Neural cell (in vitro differentiated cells): ENCODE results near the gene CD68. TPM values are rescaled to one million over a fixed set of nuclear protein-coding genes. Genes with fewer than 3 reads are reported as not detected.

Source experiments
- H2AFZ ChIP-seq: fragments of 200-600, 300-800 bp; sonication (generic), shearing (Covaris generic); 2 replicates; pipeline ENCODE4 v1.6.0; 2014; ENCODE audit warnings: low read depth, mild to moderate bottlenecking, antibody characterized with exemption, low read length, moderate library complexity
- H3F3A ChIP-seq: fragments of 200-600 bp; shearing (Covaris generic); 2 replicates; pipeline ENCODE4 v1.6.1; 2016; ENCODE audit warnings: mild to moderate bottlenecking, moderate library complexity, mixed read lengths, antibody characterized with exemption, low read length; ENCODE audit not compliant: insufficient read depth, poor library complexity, severe bottlenecking
- H3K27ac ChIP-seq: fragments of 200-600, 300-800 bp; sonication (generic), shearing (Covaris generic); 2 replicates; pipeline ENCODE4 v1.5.1; 2014; ENCODE audit warnings: mild to moderate bottlenecking, low read length, moderate library complexity
- H3K27me3 ChIP-seq: fragments of 300-800, 200-600 bp; sonication (generic), shearing (Covaris generic); 2 replicates; pipeline ENCODE4 v1.6.0; 2014; ENCODE audit warnings: mild to moderate bottlenecking, low read depth, low read length, moderate library complexity; ENCODE audit not compliant: insufficient read depth
- H3K36me3 ChIP-seq: fragments of 300-800, 200-600 bp; sonication (generic), shearing (Covaris generic); 2 replicates; pipeline ENCODE4 v1.5.1; 2014; ENCODE audit warnings: mild to moderate bottlenecking, antibody characterized with exemption, low read length, moderate library complexity; ENCODE audit not compliant: insufficient read depth
- H3K4me2 ChIP-seq: fragments of 300-800, 200-600 bp; sonication (generic), shearing (Covaris generic); 2 replicates; pipeline ENCODE4 v1.6.0; 2014; ENCODE audit warnings: mild to moderate bottlenecking, low read length
- H3K4me3 ChIP-seq: fragments of 300-800, 200-600 bp; sonication (generic), shearing (Covaris generic); 2 replicates; pipeline ENCODE4 v1.5.1; 2014; ENCODE audit warnings: mild to moderate bottlenecking, low read length, moderate library complexity
- H3K79me2 ChIP-seq: fragments of 200-600 bp; shearing (Covaris generic); replicated peaks from 2 replicates; pipeline ENCODE4 v1.6.0; 2014; ENCODE audit warnings: mild to moderate bottlenecking, low read length, moderate library complexity; ENCODE audit not compliant: insufficient read depth
- H3K9ac ChIP-seq: fragments of 300-800, 200-600 bp; sonication (generic), shearing (Covaris generic); 2 replicates; pipeline ENCODE4 v1.6.1; 2016; ENCODE audit warnings: mild to moderate bottlenecking, low read length, mixed read lengths
- H3K9me2 ChIP-seq: fragments of 200-600 bp; shearing (Covaris generic); 2 replicates; pipeline ENCODE4 v1.6.1; 2016; ENCODE audit warnings: mild to moderate bottlenecking, low read length, mixed read lengths; ENCODE audit not compliant: insufficient read depth
- H3K9me3 ChIP-seq: fragments of 200-600, 300-800 bp; sonication (generic), shearing (Covaris generic); 2 replicates; pipeline ENCODE4 v1.6.1; 2016; ENCODE audit warnings: mild to moderate bottlenecking, mixed run types, low read length, moderate library complexity, mixed read lengths
- H4K20me1 ChIP-seq: fragments of 200-600 bp; shearing (Covaris generic); 2 replicates; pipeline ENCODE4 v1.6.1; 2016; ENCODE audit warnings: mild to moderate bottlenecking, mixed run types; ENCODE audit not compliant: insufficient read depth
- EP300 ChIP-seq: fragments of 450-650 bp; conservative IDR thresholded peaks from 2 replicates; pipeline ENCODE4 v1.6.1; 2014; ENCODE audit warnings: antibody characterized with exemption, mild to moderate bottlenecking, moderate library complexity; ENCODE audit not compliant: poor library complexity, severe bottlenecking
- EZH2 ChIP-seq: fragments of 200-600, 300-800 bp; shearing (Covaris generic), sonication (generic); IDR thresholded peaks from 2 replicates; pipeline ENCODE4 v1.6.1; 2014; ENCODE audit warnings: antibody characterized with exemption, low read length, borderline replicate concordance, mild to moderate bottlenecking; ENCODE audit not compliant: insufficient read depth, poor library complexity, severe bottlenecking
- MXI1 ChIP-seq: fragments of 450-650 bp; conservative IDR thresholded peaks from 2 replicates; pipeline ENCODE4 v1.6.1; 2014; ENCODE audit warnings: antibody characterized with exemption, mild to moderate bottlenecking; ENCODE audit not compliant: poor library complexity, severe bottlenecking
- POLR2AphosphoS5 ChIP-seq: IDR thresholded peaks from 2 replicates; pipeline ENCODE4 v1.6.1; 2012
- RAD21 ChIP-seq: fragments of 450-650 bp; conservative IDR thresholded peaks from 2 replicates; pipeline ENCODE4 v1.6.1; 2014; ENCODE audit warnings: antibody characterized with exemption, mild to moderate bottlenecking, moderate library complexity
- SMC3 ChIP-seq: fragments of 450-650 bp; conservative IDR thresholded peaks from 2 replicates; pipeline ENCODE4 v1.6.1; 2014; ENCODE audit warnings: antibody characterized with exemption, mild to moderate bottlenecking, moderate library complexity; ENCODE audit not compliant: poor library complexity
- TAF1 ChIP-seq: IDR thresholded peaks from 2 replicates; pipeline ENCODE4 v1.6.1; 2012; ENCODE audit warnings: low read depth
- polyA plus RNA-seq: library from polyadenylated mRNA; depleted of rRNA; stranded (reverse); fragments of >200 nt; gene quantifications from 2 replicates; pipeline ENCODE4 v1.2.3, GENCODE V29; 2014
- TF ChIP-seq, protein P1 (sequence below): IDR thresholded peaks from 2 replicates; pipeline ENCODE4 v1.6.1; 2012; ENCODE audit warnings: borderline replicate concordance
- TF ChIP-seq, protein P2 (sequence below): fragments of 450-650 bp; IDR thresholded peaks from 2 replicates; pipeline ENCODE4 v1.5.1; 2014; ENCODE audit warnings: antibody characterized with exemption, mild to moderate bottlenecking, moderate library complexity; ENCODE audit not compliant: poor library complexity, severe bottlenecking

The CD68 gene
- polyA plus RNA-seq, 1 donor from 2014 or later, result not detected

DNA sequence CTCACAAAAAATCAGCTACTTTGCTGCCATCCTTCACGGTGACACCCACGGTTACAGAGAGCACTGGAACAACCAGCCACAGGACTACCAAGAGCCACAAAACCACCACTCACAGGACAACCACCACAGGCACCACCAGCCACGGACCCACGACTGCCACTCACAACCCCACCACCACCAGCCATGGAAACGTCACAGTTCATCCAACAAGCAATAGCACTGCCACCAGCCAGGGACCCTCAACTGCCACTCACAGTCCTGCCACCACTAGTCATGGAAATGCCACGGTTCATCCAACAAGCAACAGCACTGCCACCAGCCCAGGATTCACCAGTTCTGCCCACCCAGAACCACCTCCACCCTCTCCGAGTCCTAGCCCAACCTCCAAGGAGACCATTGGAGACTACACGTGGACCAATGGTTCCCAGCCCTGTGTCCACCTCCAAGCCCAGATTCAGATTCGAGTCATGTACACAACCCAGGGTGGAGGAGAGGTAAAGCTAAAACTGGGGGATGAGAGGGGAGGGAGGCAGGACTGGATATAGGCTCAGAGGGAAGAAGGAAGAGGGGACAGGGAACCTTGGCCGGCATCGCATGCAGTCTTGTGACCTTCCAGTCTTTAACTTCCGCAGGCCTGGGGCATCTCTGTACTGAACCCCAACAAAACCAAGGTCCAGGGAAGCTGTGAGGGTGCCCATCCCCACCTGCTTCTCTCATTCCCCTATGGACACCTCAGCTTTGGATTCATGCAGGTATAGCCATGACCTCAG is 581 bp downstream of the CD68 start:
- Histone ChIP-seq H3K27ac (no peak overlapping the region), H2AFZ (no peak overlapping the region), H3K4me2 (no peak overlapping the region), H3F3A (no peaks in the 10 kb centered on the region), H3K9me3 (no peaks in the 10 kb centered on the region), H3K36me3 (peaks cover 5% of the 10 kb centered on the region), H4K20me1 (peaks cover 17% of the 10 kb centered on the region), H3K9ac (no peak overlapping the region), H3K79me2 (peaks cover 12% of the 10 kb centered on the region), H3K4me3 (no peak overlapping the region), H3K9me2 (no peaks in the 10 kb centered on the region), H3K27me3 (no peaks in the 10 kb centered on the region)
- TF ChIP-seq EP300 (no peak), POLR2AphosphoS5 (peak; percentile 2)

DNA sequence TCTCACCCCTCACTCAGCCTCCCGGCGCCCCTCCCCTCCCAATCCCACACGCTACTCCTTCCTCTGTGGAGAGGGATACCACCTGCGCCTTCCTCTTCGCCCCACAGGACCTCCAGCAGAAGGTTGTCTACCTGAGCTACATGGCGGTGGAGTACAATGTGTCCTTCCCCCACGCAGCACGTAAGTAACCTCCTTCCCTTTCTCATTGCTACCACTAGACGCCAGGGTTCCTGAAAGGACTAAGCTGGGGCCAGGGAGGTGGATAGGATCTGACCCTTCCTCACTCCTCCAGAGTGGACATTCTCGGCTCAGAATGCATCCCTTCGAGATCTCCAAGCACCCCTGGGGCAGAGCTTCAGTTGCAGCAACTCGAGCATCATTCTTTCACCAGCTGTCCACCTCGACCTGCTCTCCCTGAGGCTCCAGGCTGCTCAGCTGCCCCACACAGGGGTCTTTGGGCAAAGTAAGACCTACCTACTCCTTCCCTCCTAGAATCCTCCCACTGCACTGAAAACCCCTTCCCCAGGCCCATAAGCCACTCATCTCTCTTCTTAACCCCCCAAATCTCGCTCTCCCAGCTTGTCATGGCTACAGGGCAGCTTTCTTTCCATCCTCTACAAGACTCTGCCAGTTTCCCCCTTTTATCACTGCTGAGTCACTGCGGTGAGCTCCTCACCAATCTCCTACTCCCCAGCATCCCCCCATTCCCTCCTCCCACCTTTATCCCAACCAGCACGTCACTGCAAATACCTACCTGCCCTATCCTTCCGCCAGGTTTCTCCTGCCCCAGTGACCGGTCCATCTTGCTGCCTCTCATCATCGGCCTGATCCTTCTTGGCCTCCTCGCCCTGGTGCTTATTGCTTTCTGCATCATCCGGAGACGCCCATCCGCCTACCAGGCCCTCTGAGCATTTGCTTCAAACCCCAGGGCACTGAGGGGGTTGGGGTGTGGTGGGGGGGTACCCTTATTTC is 1.5 kb downstream of the CD68 start:
- Histone ChIP-seq H3K4me2 (no peak overlapping the region), H3K79me2 (peaks cover 4% of the 10 kb centered on the region), H3K9ac (no peak overlapping the region), H3K4me3 (no peak overlapping the region), H4K20me1 (peaks cover 8% of the 10 kb centered on the region), H3K9me3 (no peaks in the 10 kb centered on the region), H3K36me3 (no peaks in the 10 kb centered on the region), H3K27ac (no peak overlapping the region), H3F3A (no peaks in the 10 kb centered on the region), H2AFZ (no peak overlapping the region), H3K9me2 (no peaks in the 10 kb centered on the region), H3K27me3 (no peaks in the 10 kb centered on the region)
- TF ChIP-seq EZH2, result no peak
- TF ChIP-seq, protein P1, sequence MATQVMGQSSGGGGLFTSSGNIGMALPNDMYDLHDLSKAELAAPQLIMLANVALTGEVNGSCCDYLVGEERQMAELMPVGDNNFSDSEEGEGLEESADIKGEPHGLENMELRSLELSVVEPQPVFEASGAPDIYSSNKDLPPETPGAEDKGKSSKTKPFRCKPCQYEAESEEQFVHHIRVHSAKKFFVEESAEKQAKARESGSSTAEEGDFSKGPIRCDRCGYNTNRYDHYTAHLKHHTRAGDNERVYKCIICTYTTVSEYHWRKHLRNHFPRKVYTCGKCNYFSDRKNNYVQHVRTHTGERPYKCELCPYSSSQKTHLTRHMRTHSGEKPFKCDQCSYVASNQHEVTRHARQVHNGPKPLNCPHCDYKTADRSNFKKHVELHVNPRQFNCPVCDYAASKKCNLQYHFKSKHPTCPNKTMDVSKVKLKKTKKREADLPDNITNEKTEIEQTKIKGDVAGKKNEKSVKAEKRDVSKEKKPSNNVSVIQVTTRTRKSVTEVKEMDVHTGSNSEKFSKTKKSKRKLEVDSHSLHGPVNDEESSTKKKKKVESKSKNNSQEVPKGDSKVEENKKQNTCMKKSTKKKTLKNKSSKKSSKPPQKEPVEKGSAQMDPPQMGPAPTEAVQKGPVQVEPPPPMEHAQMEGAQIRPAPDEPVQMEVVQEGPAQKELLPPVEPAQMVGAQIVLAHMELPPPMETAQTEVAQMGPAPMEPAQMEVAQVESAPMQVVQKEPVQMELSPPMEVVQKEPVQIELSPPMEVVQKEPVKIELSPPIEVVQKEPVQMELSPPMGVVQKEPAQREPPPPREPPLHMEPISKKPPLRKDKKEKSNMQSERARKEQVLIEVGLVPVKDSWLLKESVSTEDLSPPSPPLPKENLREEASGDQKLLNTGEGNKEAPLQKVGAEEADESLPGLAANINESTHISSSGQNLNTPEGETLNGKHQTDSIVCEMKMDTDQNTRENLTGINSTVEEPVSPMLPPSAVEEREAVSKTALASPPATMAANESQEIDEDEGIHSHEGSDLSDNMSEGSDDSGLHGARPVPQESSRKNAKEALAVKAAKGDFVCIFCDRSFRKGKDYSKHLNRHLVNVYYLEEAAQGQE, result no peak
- no peak for TF ChIP-seq RAD21
- no peak for TF ChIP-seq TAF1
- TF ChIP-seq SMC3, result no peak
- TF ChIP-seq EP300, result no peak
- TF ChIP-seq POLR2AphosphoS5, result no peak
- TF ChIP-seq, protein P2, sequence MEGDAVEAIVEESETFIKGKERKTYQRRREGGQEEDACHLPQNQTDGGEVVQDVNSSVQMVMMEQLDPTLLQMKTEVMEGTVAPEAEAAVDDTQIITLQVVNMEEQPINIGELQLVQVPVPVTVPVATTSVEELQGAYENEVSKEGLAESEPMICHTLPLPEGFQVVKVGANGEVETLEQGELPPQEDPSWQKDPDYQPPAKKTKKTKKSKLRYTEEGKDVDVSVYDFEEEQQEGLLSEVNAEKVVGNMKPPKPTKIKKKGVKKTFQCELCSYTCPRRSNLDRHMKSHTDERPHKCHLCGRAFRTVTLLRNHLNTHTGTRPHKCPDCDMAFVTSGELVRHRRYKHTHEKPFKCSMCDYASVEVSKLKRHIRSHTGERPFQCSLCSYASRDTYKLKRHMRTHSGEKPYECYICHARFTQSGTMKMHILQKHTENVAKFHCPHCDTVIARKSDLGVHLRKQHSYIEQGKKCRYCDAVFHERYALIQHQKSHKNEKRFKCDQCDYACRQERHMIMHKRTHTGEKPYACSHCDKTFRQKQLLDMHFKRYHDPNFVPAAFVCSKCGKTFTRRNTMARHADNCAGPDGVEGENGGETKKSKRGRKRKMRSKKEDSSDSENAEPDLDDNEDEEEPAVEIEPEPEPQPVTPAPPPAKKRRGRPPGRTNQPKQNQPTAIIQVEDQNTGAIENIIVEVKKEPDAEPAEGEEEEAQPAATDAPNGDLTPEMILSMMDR, result no peak
- TF ChIP-seq MXI1, result no peak
